ENCODE data around the gene GPR75.

The GPR75 gene

DNA sequence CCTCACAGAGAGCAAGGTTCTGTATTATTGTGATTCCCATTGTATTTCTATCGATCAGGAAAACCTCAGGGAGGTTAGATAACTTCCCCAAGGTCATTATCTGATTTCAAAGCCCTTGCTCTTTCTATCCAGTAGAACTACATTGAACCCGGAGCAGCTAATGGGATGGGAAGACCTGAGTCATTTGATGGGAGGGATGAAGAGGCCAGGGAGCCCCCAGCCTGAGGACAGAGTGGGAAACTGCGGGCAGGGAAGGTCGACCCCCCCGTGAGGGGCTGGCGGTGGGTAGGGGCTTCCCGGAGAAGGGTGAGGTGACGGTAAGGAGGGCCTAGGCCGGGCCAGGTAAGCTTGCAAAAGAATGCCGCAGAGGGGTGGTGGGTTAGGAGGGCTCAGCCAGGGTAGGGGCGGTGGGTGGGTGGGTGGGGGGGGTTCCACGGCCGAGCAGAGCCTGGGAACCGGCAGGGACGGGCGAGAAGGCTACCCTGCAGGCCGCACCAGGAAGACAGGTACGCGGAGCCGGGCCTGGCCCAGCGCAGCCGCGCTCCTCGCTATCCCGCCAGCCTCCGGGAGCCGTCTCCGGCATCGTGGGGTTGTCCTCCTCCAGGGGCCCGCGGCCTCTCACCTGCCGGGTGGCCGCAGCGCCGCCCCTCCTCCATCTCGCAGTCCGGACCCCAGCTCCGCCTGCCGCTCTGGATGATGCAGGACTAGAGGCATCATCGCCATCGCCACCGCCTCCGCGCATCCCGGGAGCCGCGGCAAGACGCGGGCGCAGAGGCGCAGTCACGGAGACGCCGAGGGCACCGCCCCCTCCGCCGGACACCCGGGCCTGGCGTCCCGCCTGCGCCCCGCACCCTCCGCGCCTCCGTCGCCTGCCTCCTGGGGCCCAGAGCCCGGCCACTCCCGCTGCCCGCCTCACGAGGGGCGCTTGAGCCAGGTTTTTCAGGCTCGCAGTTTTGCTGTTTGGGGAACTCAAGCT, at the start of gene GPR75:
Gene GPR75, minus strand, starts transcription at position 762 of the 976 bp plus-strand sequence. CDS start 5,211 bp downstream, outside the sequence.
- DNase-seq, result no peak

DNA sequence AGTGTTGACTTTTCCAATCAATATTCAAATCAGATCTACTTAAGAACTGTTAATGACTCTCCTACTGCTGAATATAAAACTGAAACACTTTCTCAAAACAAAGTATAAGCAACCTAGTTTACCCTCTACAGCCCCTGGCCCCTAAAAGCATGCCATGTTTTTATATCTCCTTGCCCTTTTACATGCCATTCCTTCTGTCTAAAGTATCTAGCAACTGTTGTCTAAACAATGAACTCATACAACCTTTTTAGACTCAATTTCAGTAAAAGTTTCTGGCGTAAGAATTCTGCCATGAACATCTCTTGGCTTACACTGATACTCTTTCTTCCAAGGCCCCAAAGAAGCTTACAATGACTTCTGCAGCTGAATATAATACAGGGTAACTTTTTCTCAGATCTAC, 47.8 kb upstream of the GPR75 start:
- DNase-seq, result no peak

DNA sequence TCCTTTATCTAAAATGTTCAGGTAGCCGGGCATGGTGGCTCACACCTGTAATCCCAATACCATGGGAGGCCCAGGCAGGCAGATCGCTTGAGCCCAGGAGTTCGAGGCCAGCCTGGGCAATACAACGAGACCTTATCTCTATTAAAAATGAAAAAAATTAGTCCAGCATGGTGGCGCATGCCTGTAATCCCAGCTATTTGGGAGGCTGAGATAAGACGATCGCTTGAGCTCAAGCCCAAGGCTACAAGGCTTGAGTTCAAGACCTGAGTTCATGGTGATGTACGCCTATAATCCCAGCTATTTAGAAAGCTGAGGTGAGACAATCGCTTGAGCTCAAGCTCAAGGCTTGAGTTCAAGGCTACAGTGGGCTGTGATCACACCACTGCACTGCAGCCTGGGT, 45.6 kb upstream of the GPR75 start:
- DNase-seq, result no peak

DNA sequence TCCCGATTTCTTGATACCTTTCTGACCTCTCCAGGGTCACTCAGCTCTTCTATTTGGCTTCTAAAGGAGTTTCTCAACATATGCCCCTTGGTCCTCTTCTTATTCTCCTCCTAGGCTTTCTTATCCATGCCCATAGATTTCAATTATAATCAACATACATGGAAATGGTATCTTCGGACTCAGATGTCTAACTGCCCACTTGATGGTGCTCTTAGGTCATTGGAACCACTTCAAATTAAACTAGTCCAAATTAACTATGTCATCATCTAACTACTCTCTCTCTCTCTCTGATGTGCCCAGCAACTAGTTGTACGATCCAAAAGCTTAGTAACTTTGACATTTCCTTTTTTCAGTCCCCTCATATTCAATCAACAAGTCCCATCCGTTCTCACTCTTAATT, 43.2 kb upstream of the GPR75 start:
- no peak for DNase-seq

- no peak for DNase-seq
Measured at GRCh38 chr2:53901192-53901591, 41.4 kb upstream of the GPR75 start.

DNA sequence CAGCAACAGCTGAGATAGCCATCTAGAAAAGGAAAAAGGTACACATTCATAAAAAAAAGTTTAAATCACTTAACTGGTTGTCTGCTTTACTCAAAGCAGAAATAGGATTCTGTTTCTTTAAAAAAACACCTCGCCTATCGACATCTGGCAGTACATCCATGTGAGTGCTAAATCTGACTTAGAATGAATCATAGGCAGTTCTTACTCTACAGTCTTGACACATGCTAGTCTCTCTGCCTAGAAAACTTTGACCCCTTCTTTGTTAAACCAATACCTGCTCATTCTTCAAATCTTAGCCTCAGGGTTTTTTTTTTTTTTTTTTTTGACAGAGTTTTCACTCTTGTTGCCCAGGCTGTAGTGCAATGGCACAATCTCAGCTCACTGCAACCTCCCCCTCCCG, 37.1 kb upstream of the GPR75 start:
- no peak for DNase-seq

DNA sequence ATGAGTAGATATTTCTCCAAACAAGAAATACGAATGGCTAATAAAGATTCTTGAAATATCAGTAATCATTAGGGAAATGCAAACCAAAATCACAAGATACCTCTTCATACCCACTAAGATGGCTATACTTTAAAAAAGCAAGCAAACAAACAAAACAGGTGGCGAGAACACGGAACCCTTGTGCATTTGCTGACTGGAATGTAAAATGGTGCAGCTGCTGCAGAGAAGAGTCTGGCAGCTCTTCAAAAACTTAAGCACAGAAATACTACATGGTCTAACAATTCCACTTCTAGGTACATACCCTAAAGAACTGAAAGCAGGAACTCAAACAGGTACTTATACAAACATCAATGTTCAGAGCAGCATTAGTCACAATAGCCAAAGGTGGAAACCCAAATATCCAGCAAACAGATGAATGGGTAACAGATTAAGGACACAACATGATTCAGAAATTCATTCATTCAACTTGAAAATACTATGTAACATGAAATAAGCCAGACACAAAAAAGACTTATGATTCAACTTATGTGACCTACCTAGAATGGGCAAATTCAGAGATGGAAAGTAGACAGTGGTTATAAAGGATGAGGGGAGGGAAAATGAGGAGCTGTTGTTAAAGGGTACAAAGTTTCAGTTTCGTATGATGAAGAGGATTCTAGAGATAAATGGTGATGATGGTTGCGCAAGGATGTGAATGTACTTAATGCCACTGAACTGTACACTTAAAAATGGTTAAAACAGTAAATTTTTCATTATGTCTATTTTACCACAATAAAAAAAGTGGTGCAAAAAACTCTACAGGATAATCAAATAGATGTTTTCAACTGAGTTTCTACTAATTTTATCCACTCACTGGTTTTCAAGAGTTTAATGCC, 26.9 kb upstream of the GPR75 start:
- no peak for DNase-seq

DNA sequence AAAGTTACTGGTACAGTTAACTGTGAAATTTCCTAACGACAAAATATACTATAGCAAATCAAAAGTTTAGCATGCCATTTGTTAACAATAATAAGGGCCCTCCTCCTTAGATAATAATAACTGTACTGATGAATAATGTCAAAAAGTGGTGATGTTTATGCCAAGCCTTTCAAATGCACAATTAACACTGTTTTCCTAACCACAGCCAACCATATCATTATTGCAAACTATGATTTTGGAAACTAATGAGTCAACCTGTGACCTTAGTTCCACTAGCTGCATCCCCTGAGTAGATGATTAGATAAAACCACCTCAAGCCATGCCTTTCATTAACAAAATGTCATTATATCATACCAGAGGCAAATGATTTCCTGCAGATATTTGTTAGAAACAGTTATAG, 25.1 kb upstream of the GPR75 start:
- no peak for DNase-seq

GRCh38 chr2:53881986-53882385, 22.2 kb upstream of the GPR75 start:
- DNase-seq, result no peak

DNA sequence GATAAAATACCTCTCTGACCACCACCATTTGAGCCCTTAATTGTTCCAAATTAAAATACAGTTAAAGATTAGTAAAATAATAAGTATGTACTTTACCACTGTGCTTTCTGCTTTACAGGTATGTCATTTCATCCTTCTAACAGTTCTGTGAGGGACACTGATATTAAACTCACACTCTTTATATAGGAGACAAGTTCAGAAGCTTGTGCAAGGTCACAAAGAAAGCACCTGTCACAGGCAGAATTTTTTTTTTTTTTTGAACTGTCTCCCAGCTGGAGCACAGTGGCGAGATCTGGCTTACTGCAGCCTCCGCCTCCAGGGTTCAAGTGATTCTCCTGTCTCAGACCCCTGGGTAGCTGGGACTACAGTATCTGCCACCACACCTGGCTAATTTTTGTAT, 21.6 kb upstream of the GPR75 start:
- no peak for DNase-seq

- no peak for DNase-seq
Measured at GRCh38 chr2:53880756-53881155, 21.0 kb upstream of the GPR75 start.

DNA sequence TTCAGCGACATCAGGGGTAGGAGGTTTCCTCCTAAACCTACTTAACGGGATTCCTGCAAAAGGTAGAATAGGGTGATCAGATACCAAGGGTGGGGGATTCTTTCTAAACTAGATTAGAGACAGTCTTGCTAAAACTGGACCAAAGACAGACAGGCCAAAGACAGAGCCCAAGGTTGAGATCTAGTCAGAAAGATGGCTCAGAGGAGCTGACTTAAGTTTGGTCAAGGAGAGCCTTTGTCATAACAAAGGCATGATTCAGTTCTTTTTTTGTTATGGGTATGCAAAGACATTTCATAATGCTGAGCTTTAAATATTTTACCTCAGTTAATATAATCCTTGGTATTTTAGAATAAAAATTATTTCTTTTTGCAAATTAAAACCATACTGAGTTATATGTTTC, 17.8 kb upstream of the GPR75 start:
- no peak for DNase-seq

DNA sequence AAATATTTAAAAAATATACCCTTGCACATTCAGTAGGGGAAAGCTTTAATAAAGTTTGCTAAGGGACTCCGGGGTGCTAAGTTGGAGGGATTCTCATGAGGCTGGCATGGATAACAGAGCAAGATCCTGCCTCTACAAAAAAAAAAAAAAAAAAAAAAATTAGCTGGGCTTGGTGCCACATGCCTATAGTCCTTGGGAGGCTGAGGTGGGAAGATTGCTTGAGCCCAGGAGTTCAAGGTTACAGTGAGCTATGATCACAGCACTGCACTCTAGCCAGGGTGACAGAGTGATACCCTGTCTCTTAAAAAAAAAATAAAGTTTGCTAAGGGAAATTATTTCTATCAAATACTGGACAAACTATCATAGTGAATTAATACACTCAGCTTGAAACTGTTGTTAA, 17.3 kb upstream of the GPR75 start:
- no peak for DNase-seq

DNA sequence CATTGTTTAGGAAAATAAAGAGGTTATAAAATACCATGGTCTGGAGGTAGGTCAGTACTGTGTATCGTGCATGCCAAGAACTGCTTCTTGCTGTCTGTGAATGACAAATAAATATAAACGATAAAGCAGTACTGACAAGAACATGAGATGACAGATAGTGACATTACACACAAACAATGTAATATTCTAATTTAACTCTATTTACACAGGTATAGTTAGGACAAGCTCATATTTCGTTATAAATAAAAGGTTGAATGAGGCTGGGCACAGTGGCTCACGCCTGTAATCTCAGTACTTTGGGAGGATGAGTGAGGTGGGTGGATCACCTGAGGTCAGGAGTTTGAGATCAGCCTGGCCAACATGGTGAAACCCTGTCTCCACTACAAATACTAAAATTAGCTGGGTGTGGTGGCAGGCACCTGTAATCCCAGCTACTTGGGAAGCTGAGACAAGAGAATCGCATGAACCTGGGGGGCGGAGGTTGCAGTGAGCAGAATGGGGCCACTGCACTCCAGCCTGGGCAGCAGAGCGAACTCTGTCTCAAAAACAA, 14.7 kb upstream of the GPR75 start:
- DNase-seq, result no peak

GRCh38 chr2:53867773-53868172, 8.0 kb upstream of the GPR75 start:
- DNase-seq, result no peak

- no peak for DNase-seq
Measured at GRCh38 chr2:53867169-53867568, 7.4 kb upstream of the GPR75 start.

GRCh38 chr2:53865962-53866361, 6.2 kb upstream of the GPR75 start:
- DNase-seq, result no peak

DNA sequence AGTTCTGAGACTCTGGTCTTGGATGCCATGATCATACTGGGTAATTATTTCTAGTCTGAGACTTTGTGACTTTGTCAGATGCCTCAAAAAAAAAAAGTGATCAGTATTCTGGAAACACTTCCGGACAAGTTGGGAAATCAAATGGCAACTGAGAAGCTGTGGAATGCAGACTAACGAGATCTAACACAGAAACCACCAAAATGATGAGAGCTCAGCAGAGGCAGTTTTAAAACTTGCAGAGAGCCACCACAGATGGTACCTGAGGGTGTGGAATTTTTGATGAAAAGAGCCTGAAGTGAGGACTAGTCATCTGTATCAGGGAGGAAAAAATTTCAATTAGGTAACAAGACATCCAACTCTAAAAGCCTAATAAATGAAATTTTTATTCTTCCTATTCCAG, 5.5 kb upstream of the GPR75 start:
- DNase-seq, result no peak

GRCh38 chr2:53863538-53864227, 3.9 kb upstream of the GPR75 start:
- DNase-seq, result no peak

DNA sequence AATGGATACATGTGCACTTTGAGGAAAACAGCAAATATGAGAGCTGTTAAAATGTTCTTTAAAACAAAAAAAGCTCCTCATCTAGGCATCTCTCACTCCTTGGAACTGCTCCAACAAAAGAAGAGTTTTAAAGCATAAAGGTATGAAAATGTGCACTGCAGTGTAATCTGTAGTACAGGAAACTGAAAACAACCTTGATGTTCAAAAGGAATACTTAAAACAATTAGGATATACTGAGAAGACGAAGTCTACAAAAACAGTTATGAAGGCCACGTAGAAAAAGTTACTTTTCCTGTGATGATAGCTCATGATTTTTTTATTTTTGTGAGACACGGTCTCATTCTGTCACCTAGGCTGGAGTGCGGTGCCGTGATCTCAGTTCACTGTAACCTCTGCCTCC, 2.1 kb upstream of the GPR75 start:
- DNase-seq, result no peak

- no peak for DNase-seq
Measured at GRCh38 chr2:53856272-53856671, 3.5 kb downstream of the GPR75 start.

- no peak for DNase-seq
Measured at GRCh38 chr2:53854678-53855077, 5.1 kb downstream of the GPR75 start.

- DNase-seq, result no peak
Measured at GRCh38 chr2:53852532-53852931, 7.2 kb downstream of the GPR75 start.

All from NCI-H524 treated with DMSO at 0.1 percent for 48 hours (cell line).